Lung (tissue), 12 donors: ENCODE measurements around the gene OR2L13. TPM values are rescaled to one million over a fixed set of nuclear protein-coding genes. Genes with fewer than 3 reads are reported as not detected.
"Not testable (repeated sequence)": the region's sequence is repeated elsewhere in the genome, so short reads cannot be mapped to it uniquely, and the experiment has no call there.

ENCODE experiments used
- ATAC-seq: fragments of 200-7000 bp; cut with Tn5 transposase; one replicate; pipeline ENCODE4 v1.9.1; 2020; ENCODE audit warnings: moderate number of reproducible peaks; ENCODE audit not compliant: insufficient read depth, low FRiP score
- DNase-seq, 3 donors: peaks; one replicate each; pipeline ENCODE4 v3.0.0-alpha.2; 2013 to 2017
- H3K27ac ChIP-seq, 2 donors: one replicate each; pipeline ENCODE4 v1.5.1; 2013; ENCODE audit warnings: mild to moderate bottlenecking in 2 of 2, moderate library complexity in 2 of 2, control low read depth in 1 of 2, inconsistent platforms in 1 of 2, low read depth in 1 of 2, low read length in 1 of 2
- H3K27me3 ChIP-seq, 3 donors: one replicate each; pipeline ENCODE4 v1.5.1; 2013; ENCODE audit warnings: low read length in 2 of 3; ENCODE audit not compliant: control insufficient read depth in 3 of 3, insufficient read depth in 3 of 3
- H3K36me3 ChIP-seq, 4 donors: one replicate each; pipeline ENCODE4 v1.5.1; 2013; ENCODE audit warnings: low read length in 4 of 4, mild to moderate bottlenecking in 1 of 4, moderate library complexity in 1 of 4; ENCODE audit not compliant: control insufficient read depth in 4 of 4, insufficient read depth in 4 of 4
- H3K4me1 ChIP-seq, 5 donors: one replicate each; pipeline ENCODE4 v1.5.1; 2013; ENCODE audit warnings: low read length in 5 of 5, mild to moderate bottlenecking in 2 of 5, moderate library complexity in 1 of 5; ENCODE audit not compliant: control insufficient read depth in 5 of 5, insufficient read depth in 5 of 5
- H3K4me3 ChIP-seq: one replicate; pipeline ENCODE4 v1.5.1; 2013; ENCODE audit warnings: mild to moderate bottlenecking, control low read depth, moderate library complexity
- H3K9ac ChIP-seq, 2 donors: one replicate each; pipeline ENCODE4 v1.5.1; 2013; ENCODE audit warnings: low read length in 2 of 2, control low read depth in 1 of 2; ENCODE audit not compliant: insufficient read depth in 1 of 2
- H3K9me3 ChIP-seq, 4 donors: one replicate each; pipeline ENCODE4 v1.5.1; 2013; ENCODE audit warnings: low read length in 3 of 4, mild to moderate bottlenecking in 1 of 4, moderate library complexity in 1 of 4; ENCODE audit not compliant: control insufficient read depth in 4 of 4, insufficient read depth in 3 of 4
- CTCF ChIP-seq: IDR thresholded peaks from 2 replicates; pipeline ENCODE4 v1.5.1; 2012; ENCODE audit warnings: mild to moderate bottlenecking; ENCODE audit errors: control extremely low read depth, extremely low read depth
- WGBS, 2 donors: extraction: QIAGEN DNeasy Blood & Tissue Kit; methylation state at CpG; one replicate each; pipeline ENCODE4 v1.1.7; 2013; 5-methylcytosine and 5-hydroxymethylcytosine counted together
- polyA plus RNA-seq, 2 donors: library from polyadenylated mRNA; stranded (reverse); fragments of 200-250 nt; gene quantifications; one replicate each; pipeline ENCODE4 v1.2.1, GENCODE V29; 2013
- total RNA-seq, 2 donors: library from RNA; depleted of rRNA in 1 of 2; stranded (reverse); fragments of >200 nt in 1 of 2; gene quantifications; one replicate each; pipeline ENCODE4 v1.2.1, GENCODE V29; 2014 to 2021
- donor health status: control.
- donor health status: control.
- donor health status: Bipolar disorder and iron deficiency.
- donor health status: healthy.
- donor health status: DM: yes; HTN: yes; CAD: no.

The OR2L13 gene
- total and polyA plus RNA-seq, 4 donors = 0.03 TPM; not detected in 3

- 98 to 99% methylated on average over 2 to 3 of the region's 3 CpGs for WGBS, 2 donors
- no peak for TF ChIP-seq CTCF
Measured at GRCh38 chr1:248065604-248066003, 29.4 kb upstream of the OR2L13 start.

GRCh38 chr1:248083864-248084263 lies 11.1 kb upstream of the OR2L13 start:
- H3K9ac ChIP-seq, ATAC-seq, H3K4me3 ChIP-seq, DNase-seq, H3K4me1 ChIP-seq, H3K36me3 ChIP-seq, H3K9me3 ChIP-seq, H3K27me3 ChIP-seq, H3K27ac ChIP-seq: not testable (repeated sequence)
- 87 to 88% methylated on average over 10 to 11 of the region's 17 CpGs for WGBS, 2 donors

More at GRCh38 chr1:248065604-248066003, 29.4 kb upstream of the OR2L13 start:
- H3K36me3 ChIP-seq = no peaks in the 10 kb centered on the region
- DNase-seq (no peak), ATAC-seq (no peak)
- peaks cover 0 to 2% (median 0%) of the 10 kb centered on the region in 4 donors for H3K9me3 ChIP-seq
- H3K9ac ChIP-seq = no peak overlapping the region
- no peak overlapping the region for H3K4me3 ChIP-seq
- H3K27me3 ChIP-seq = no peaks in the 10 kb centered on the region
- H3K4me1 ChIP-seq = no peaks in the 10 kb centered on the region
- no peak overlapping the region for H3K27ac ChIP-seq

- H3K36me3 ChIP-seq = no peaks in the 10 kb centered on the region
- no peak overlapping the region for H3K27ac ChIP-seq
- no peak overlapping the region for H3K9ac ChIP-seq
- H3K9me3 ChIP-seq = peaks cover 0 to 11% (median 0%) of the 10 kb centered on the region in 4 donors
- ATAC-seq (no peak), DNase-seq (no peak)
- no peak overlapping the region for H3K4me3 ChIP-seq
- 77 to 84% methylated on average over 1 of the region's 1 CpG for WGBS, 2 donors
- H3K4me1 ChIP-seq = no peaks in the 10 kb centered on the region
- TF ChIP-seq CTCF = no peak
- no peaks in the 10 kb centered on the region for H3K27me3 ChIP-seq
Measured at GRCh38 chr1:248098529-248098928, 3.5 kb downstream of the OR2L13 start.

- H3K27ac ChIP-seq = no peak overlapping the region
- no peaks in the 10 kb centered on the region for H3K4me1 ChIP-seq
- DNase-seq (no peak), ATAC-seq (no peak)
- no peak overlapping the region for H3K9ac ChIP-seq
- H3K4me3 ChIP-seq = no peak overlapping the region
- H3K36me3 ChIP-seq = no peaks in the 10 kb centered on the region
- no peak for TF ChIP-seq CTCF
- peaks cover 0 to 11% (median 1%) of the 10 kb centered on the region in 4 donors for H3K9me3 ChIP-seq
- H3K27me3 ChIP-seq = no peaks in the 10 kb centered on the region
Measured at GRCh38 chr1:248102847-248103246, 7.9 kb downstream of the OR2L13 start.
